HCT116 (cell line): ENCODE measurements around the gene APOBEC3G.
"Not testable (repeated sequence)": the region's sequence is repeated elsewhere in the genome, so short reads cannot be mapped to it uniquely, and the experiment has no call there.

Experiments used
- POLR2A ChIP-seq: IDR thresholded peaks from 2 replicates; pipeline ENCODE4 v1.7.0; 2011; ENCODE audit warnings: borderline replicate concordance; ENCODE audit not compliant: insufficient read depth, insufficient read length; ENCODE audit errors: extremely low read depth
- TF ChIP-seq, protein P1 (sequence below), 3 experiments: fragments of 200-600 bp in 1 of 3; sonication (generic) in 1 of 3; IDR thresholded peaks in 2 of 3; conservative IDR thresholded peaks in 1 of 3; 2 replicates each; pipeline ENCODE4 v1.5.1; 2012 to 2017; ENCODE audit warnings: low read depth in 2 of 3, low read length in 2 of 3, antibody characterized with exemption in 1 of 3, borderline replicate concordance in 1 of 3, control low read depth in 1 of 3, mild to moderate bottlenecking in 1 of 3, mixed read lengths in 1 of 3, mixed run types in 1 of 3, moderate library complexity in 1 of 3; ENCODE audit not compliant: insufficient read depth in 1 of 3

DNA sequence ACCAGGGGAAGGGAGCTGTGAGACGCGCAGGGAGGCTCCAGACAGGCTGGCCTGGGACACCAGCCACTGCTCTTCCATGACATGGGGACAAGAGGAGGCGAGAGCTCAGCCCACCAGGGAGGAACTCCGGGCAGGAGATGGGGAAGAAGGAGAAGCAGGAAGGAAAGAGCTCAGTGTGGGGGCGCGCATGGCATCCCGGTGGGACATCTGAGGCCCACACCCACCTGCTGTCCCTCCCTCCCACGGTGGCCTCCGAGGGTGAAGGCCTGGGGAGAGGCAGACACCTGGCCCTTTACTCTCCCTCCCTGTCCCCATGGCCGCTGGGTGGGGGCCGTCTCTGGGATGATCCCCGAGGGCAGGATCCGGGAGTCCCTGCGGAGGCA is 36.9 kb upstream of the APOBEC3G start:
- TF ChIP-seq, protein P1, sequence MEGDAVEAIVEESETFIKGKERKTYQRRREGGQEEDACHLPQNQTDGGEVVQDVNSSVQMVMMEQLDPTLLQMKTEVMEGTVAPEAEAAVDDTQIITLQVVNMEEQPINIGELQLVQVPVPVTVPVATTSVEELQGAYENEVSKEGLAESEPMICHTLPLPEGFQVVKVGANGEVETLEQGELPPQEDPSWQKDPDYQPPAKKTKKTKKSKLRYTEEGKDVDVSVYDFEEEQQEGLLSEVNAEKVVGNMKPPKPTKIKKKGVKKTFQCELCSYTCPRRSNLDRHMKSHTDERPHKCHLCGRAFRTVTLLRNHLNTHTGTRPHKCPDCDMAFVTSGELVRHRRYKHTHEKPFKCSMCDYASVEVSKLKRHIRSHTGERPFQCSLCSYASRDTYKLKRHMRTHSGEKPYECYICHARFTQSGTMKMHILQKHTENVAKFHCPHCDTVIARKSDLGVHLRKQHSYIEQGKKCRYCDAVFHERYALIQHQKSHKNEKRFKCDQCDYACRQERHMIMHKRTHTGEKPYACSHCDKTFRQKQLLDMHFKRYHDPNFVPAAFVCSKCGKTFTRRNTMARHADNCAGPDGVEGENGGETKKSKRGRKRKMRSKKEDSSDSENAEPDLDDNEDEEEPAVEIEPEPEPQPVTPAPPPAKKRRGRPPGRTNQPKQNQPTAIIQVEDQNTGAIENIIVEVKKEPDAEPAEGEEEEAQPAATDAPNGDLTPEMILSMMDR (IDR thresholded peaks at IDR 0.05 in 2 of 3, conservative IDR thresholded peaks at IDR 0.05 in 1 of 3; ENCODE audit: borderline replicate concordance in 1 of 3, insufficient read depth in 1 of 3, low read depth in 2 of 3, low read length in 2 of 3), result not testable (repeated sequence)
- not testable (repeated sequence) for TF ChIP-seq POLR2A
